Immature natural killer cell (primary cell): ENCODE data around the gene ZBTB11. TPM values are rescaled to one million over a fixed set of nuclear protein-coding genes. Genes with fewer than 3 reads are reported as not detected.
"Not testable (repeated sequence)": the region's sequence is repeated elsewhere in the genome, so short reads cannot be mapped to it uniquely, and the experiment has no call there.

Source experiments
- DNase-seq, 3 donors: peaks; one replicate each; pipeline ENCODE4 v3.0.0; 2022; ENCODE audit warnings: mixed read lengths in 1 of 3
- H3K27ac Mint-ChIP-seq, 6 donors: one replicate each; pipeline ENCODE4 v1.8.0; 2020; ENCODE audit warnings: mixed read lengths in 6 of 6, mild to moderate bottlenecking in 5 of 6, inconsistent platforms in 4 of 6, moderate library complexity in 3 of 6
- H3K27me3 Mint-ChIP-seq, 3 donors: one replicate each; pipeline ENCODE4 v1.8.0; 2020 to 2021; ENCODE audit warnings: low read depth in 3 of 3, mild to moderate bottlenecking in 3 of 3, mixed read lengths in 3 of 3, moderate library complexity in 3 of 3, inconsistent platforms in 1 of 3
- H3K36me3 Mint-ChIP-seq, 3 donors: one replicate each; pipeline ENCODE4 v1.8.0; 2020; ENCODE audit warnings: mixed read lengths in 3 of 3, inconsistent platforms in 2 of 3, mild to moderate bottlenecking in 2 of 3
- H3K4me1 Mint-ChIP-seq, 2 donors: one replicate each; pipeline ENCODE4 v1.8.0; 2020; ENCODE audit warnings: inconsistent platforms in 2 of 2, mild to moderate bottlenecking in 2 of 2, mixed read lengths in 2 of 2, moderate library complexity in 1 of 2
- H3K4me3 Mint-ChIP-seq, 5 donors: one replicate each; pipeline ENCODE4 v1.8.0; 2020; ENCODE audit warnings: mild to moderate bottlenecking in 5 of 5, mixed read lengths in 5 of 5, inconsistent platforms in 3 of 5, moderate library complexity in 3 of 5
- H3K9me3 Mint-ChIP-seq, 6 donors: one replicate each; pipeline ENCODE4 v1.8.0; 2020; ENCODE audit warnings: mild to moderate bottlenecking in 6 of 6, mixed read lengths in 6 of 6, inconsistent platforms in 4 of 6, moderate library complexity in 3 of 6
- polyA plus RNA-seq, 3 donors: library from polyadenylated mRNA; unstranded; fragments of 300-500 nt; fragmentation: Illumina TruSeq; gene quantifications; one replicate each; pipeline ENCODE4 v1.2.3, GENCODE V29; 2021

Gene ZBTB11
- polyA plus RNA-seq, 3 donors from 2014 or later = 6.4 to 19.2 (median 12.5) TPM

DNA sequence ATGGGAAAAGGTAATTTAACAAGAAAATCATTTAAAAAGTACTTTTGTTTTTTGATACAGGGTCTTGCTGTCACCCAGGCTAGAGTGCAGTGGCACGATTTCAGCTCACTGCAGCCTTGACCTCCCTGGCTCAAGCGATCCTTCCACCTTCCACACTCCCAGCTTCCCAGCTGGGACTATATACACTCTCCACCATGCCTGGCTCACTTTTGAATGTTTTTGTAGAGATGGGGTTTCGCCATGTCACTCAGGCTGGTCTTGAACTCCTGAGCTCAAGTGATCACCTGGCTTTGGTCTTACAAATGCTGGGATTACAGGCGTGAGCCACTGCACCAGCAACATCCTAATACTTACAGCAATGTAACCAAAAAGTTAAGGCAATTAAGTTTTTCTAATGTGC lies 3.5 kb upstream of the ZBTB11 start:
- Mint-ChIP-seq H3K4me1 (peaks cover 27 to 38% of the 10 kb centered on the region in 2 donors), H3K27ac (peak overlapping the region in 1 of 6 donors; percentile 31), H3K9me3 (no peaks in the 10 kb centered on the region), H3K4me3 (no peak overlapping the region), H3K36me3 (peaks cover 0 to 28% (median 17%) of the 10 kb centered on the region in 3 donors), H3K27me3 (peaks cover 14 to 23% (median 14%) of the 10 kb centered on the region in 3 donors)
- no peak for DNase-seq

DNA sequence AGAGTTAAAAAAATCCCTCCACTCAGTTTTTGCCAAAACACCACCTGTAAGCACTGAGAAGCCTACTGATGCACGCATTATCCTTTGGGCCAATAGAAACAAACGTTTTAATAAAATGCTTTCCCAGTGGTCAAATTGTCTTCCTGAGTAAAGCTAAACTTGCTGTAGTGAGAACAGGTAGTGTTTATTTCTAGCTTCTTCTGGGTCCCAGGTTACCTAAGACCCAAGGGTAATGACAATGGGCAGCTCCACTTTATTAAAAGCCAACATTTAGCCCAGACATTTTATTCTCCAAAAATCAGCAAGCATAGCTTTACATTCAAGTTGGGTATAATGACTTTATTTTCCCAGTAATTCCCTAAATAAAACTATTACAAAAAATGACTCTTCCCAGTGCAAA lies 1.9 kb upstream of the ZBTB11 start:
- not testable (repeated sequence) for H3K9me3 Mint-ChIP-seq, H3K4me3 Mint-ChIP-seq, H3K27ac Mint-ChIP-seq

DNA sequence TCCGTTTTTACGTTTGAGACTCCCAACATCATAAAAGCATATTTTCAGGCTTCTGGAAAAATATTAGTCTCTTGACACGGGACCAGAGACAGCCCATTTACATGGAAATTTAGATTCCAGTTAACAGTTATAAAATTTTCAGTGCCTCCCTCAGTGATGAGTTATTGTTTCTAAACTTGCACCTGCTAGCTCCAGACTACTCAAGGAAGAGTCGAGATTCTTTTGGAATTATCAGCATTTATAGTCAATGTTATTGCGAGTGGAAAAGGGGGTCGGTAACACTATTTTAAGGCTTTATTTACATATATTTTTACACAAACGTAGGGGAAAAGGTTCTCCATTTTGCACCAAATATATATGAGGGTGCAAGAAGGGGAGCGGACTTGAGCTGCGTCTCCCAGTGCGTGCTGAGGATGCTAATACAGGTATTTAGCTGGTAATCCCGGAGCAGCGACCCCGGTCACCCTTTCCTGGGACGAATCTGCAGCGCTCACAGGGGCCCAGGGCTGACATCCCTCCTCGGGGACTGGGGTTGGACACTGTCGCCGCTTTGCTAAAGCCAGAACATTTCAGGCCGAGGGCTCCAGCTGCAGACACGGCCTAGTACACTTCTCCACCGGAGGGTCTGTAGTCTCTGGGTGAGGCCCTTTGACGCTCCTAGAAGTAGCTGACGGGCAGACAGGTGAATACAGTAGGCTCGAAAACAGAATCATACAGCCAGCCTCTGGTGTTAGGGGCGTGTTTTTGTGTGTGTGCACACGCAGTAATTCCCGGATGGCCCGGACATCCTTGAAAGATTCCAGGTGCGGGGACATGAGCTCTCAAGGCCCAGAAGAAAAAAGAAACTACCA lies 729 bp upstream of the ZBTB11 start:
- Mint-ChIP-seq H3K4me3 (peak overlapping the region; percentile 91 to 99 (median 93)), H3K27ac (peak overlapping the region; percentile 92 to 99 (median 97)), H3K27me3 (peaks cover 9 to 21% (median 12%) of the 10 kb centered on the region in 3 donors), H3K36me3 (peaks cover 0 to 19% (median 9%) of the 10 kb centered on the region in 3 donors), H3K4me1 (peaks cover 38 to 54% of the 10 kb centered on the region in 2 donors), H3K9me3 (no peaks in the 10 kb centered on the region)
- DNase-seq = no peak

More for the DNA sequence above, 1.9 kb upstream of the ZBTB11 start:
- not testable (repeated sequence) for DNase-seq
- Mint-ChIP-seq H3K36me3 (peaks cover 0 to 22% (median 9%) of the 10 kb centered on the region in 3 donors), H3K4me1 (peaks cover 32 to 44% of the 10 kb centered on the region in 2 donors), H3K27me3 (peaks cover 9 to 21% (median 12%) of the 10 kb centered on the region in 3 donors)

GRCh38 chr3:101676216-101676764 lies 642 bp downstream of the ZBTB11 start:
- Mint-ChIP-seq H3K9me3 (no peaks in the 10 kb centered on the region), H3K4me1 (peaks cover 42 to 64% of the 10 kb centered on the region in 2 donors), H3K36me3 (peaks cover 0 to 19% (median 12%) of the 10 kb centered on the region in 3 donors), H3K27me3 (peaks cover 9 to 21% (median 12%) of the 10 kb centered on the region in 3 donors), H3K4me3 (peak overlapping the region; percentile 91 to 99 (median 93)), H3K27ac (peak overlapping the region; percentile 92 to 99 (median 97))
- peak; percentile 96 to 97 (median 97) for DNase-seq

DNA sequence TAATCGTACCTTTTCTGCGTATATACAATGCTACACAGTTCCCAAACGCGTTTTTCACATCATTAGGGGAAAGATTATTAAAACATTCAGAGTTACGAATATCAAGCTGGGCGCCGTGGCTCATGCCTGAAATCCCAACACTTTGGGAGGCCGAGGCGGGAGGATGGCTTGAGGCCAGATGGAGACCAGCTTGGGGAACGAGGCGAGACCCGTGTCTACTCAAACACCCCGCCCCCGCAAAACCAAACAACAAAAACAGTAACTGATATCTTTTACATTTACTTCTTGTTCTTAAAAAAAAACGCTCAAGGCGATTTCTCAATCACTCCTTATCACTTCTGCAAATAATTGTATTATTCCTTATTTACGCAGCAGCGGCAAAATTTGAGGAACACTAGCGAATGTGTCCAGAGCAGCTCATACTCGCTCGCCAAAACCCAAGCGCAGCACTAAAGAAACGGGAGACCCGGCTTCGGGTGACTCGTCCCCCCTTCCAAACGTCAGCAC lies 1.2 kb downstream of the ZBTB11 start:
- peak overlapping the region; percentile 92 to 98 (median 96) for H3K27ac Mint-ChIP-seq
- H3K4me3 Mint-ChIP-seq = peak overlapping the region; percentile 91 to 99 (median 93)
- peaks cover 9 to 21% (median 12%) of the 10 kb centered on the region in 3 donors for H3K27me3 Mint-ChIP-seq
- H3K36me3 Mint-ChIP-seq = peaks cover 0 to 17% (median 10%) of the 10 kb centered on the region in 3 donors
- H3K9me3 Mint-ChIP-seq = no peaks in the 10 kb centered on the region
- DNase-seq = no peak
- H3K4me1 Mint-ChIP-seq = peaks cover 44 to 64% of the 10 kb centered on the region in 2 donors

DNA sequence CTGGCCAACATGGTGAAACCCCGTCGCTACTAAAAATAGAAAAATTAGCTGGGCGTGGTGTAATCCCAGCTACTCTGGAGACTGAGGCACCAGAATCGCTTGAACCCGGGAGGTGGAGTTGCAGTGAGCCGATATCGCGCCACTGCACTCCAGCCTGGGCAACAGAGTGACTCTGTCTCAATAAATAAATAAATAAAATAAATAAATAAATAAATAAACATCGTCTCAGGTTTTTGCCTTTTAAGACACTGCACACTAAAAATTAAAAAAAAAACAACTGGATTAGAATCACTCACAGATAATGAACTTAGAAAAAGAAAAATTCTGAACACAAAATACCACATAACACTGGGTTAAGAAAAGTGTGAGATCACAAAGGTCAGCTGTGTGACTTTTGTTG lies 2.4 kb downstream of the ZBTB11 start:
- H3K4me1 Mint-ChIP-seq = peaks cover 44 to 64% of the 10 kb centered on the region in 2 donors

DNA sequence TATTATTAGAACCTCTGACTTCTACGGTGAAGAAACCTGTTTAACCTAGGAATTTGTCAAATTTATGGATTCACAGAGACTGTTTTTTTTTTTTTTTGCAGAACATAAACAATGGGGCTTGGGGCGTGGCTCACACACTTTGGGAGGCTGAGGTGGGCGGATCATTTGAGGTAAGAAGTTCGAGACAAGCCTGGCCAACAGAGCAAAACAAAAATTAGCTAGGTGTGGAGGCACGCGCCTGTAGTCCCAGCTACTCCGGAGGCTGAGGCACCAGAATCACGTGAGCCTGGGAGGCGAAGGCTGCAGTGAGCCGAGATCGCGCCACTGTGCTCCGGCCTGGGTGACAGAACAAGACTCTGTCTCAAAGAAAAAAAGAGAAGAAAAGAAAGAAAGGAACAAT lies 3.0 kb downstream of the ZBTB11 start:
- Mint-ChIP-seq H3K4me1 (peaks cover 44 to 64% of the 10 kb centered on the region in 2 donors), H3K27ac (peak overlapping the region in 5 of 6 donors; percentile 39 to 77 (median 74))

More for the DNA sequence above, 2.4 kb downstream of the ZBTB11 start:
- Mint-ChIP-seq H3K36me3 (peaks cover 0 to 17% (median 8%) of the 10 kb centered on the region in 3 donors), H3K27me3 (peaks cover 9 to 21% (median 12%) of the 10 kb centered on the region in 3 donors), H3K9me3 (no peaks in the 10 kb centered on the region), H3K27ac (peak overlapping the region; percentile 31 to 98 (median 94)), H3K4me3 (peak overlapping the region; percentile 91 to 99 (median 93))
- no peak for DNase-seq

DNA sequence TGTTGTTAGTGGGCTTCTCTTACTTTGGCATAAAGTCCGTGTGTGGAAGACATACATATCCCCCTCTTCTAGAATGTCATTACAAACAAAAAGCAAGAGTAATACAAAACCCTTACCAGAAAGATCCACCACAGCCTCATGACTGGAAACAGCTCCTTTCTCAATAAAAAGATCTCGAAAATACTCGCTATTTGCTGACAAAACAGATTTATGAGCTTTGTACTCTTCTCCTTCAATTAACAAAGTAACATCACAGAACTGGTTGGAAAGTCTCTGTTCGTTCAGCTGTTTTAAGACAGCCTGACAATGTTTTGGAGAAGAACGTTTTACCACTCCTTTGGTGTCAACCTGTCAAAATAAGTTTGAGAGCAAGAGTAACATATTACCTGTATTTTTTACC lies 5.9 kb downstream of the ZBTB11 start:
- H3K27ac Mint-ChIP-seq = peak overlapping the region in 1 of 6 donors; percentile 24
- peaks cover 2 to 7% (median 2%) of the 10 kb centered on the region in 3 donors for H3K27me3 Mint-ChIP-seq
- H3K4me3 Mint-ChIP-seq = no peak overlapping the region
- no peak for DNase-seq
- peaks cover 30 to 53% of the 10 kb centered on the region in 2 donors for H3K4me1 Mint-ChIP-seq
- peaks cover 9 to 31% (median 15%) of the 10 kb centered on the region in 3 donors for H3K36me3 Mint-ChIP-seq
- no peaks in the 10 kb centered on the region for H3K9me3 Mint-ChIP-seq

More for the DNA sequence above, 3.0 kb downstream of the ZBTB11 start:
- Mint-ChIP-seq H3K9me3 (no peaks in the 10 kb centered on the region), H3K36me3 (peaks cover 0 to 17% (median 8%) of the 10 kb centered on the region in 3 donors), H3K27me3 (peaks cover 9 to 21% (median 12%) of the 10 kb centered on the region in 3 donors), H3K4me3 (peak overlapping the region in 3 of 5 donors; percentile 41 to 56 (median 54))
- DNase-seq = no peak

- Mint-ChIP-seq H3K27ac (no peak overlapping the region), H3K4me3 (no peak overlapping the region), H3K4me1 (peaks cover 7 to 23% of the 10 kb centered on the region in 2 donors), H3K27me3 (no peaks in the 10 kb centered on the region), H3K36me3 (peaks cover 15 to 53% (median 25%) of the 10 kb centered on the region in 3 donors), H3K9me3 (no peaks in the 10 kb centered on the region)
- no peak for DNase-seq
Measured at GRCh38 chr3:101667844-101668243, 9.1 kb downstream of the ZBTB11 start.

GRCh38 chr3:101667331-101667730 lies 9.6 kb downstream of the ZBTB11 start:
- H3K9me3 Mint-ChIP-seq = no peaks in the 10 kb centered on the region
- H3K27ac Mint-ChIP-seq = no peak overlapping the region
- H3K4me1 Mint-ChIP-seq = peaks cover 5 to 18% of the 10 kb centered on the region in 2 donors
- peaks cover 15 to 53% (median 25%) of the 10 kb centered on the region in 3 donors for H3K36me3 Mint-ChIP-seq
- H3K27me3 Mint-ChIP-seq = no peaks in the 10 kb centered on the region
- no peak overlapping the region for H3K4me3 Mint-ChIP-seq
- no peak for DNase-seq

DNA sequence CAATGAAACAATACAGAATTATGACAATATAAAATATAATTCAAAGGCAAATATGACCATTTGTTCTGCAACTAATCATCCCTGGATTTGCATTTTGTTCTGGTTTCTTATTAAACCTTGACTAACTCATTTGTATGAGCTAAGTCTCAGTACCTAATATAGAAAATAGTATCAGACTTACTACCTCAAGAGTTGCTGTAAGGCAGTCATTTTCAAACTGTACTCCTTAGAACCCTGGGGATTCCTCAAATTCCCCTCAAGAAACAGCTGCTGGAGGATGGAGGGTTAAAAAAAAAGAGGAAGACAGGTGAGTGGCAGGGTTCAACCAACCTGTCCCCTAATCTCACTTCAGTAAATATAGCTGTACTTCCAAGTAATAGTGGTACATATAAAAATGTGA lies 11.1 kb downstream of the ZBTB11 start:
- Mint-ChIP-seq H3K27me3 (no peaks in the 10 kb centered on the region), H3K27ac (no peak overlapping the region), H3K4me1 (peaks cover under 1 to 3% of the 10 kb centered on the region in 2 donors), H3K4me3 (no peak overlapping the region), H3K36me3 (peaks cover 15 to 50% (median 23%) of the 10 kb centered on the region in 3 donors), H3K9me3 (no peaks in the 10 kb centered on the region)
- no peak for DNase-seq

GRCh38 chr3:101665357-101665756 lies 11.6 kb downstream of the ZBTB11 start:
- Mint-ChIP-seq H3K36me3 (peaks cover 15 to 53% (median 24%) of the 10 kb centered on the region in 3 donors), H3K4me1 (no peaks in the 10 kb centered on the region), H3K4me3 (no peak overlapping the region), H3K9me3 (no peaks in the 10 kb centered on the region), H3K27ac (no peak overlapping the region), H3K27me3 (no peaks in the 10 kb centered on the region)
- no peak for DNase-seq

GRCh38 chr3:101660714-101661113 lies 16.2 kb downstream of the ZBTB11 start:
- peaks cover 15 to 55% (median 40%) of the 10 kb centered on the region in 3 donors for H3K36me3 Mint-ChIP-seq
- peaks cover 0 to 1% (median 0%) of the 10 kb centered on the region in 3 donors for H3K27me3 Mint-ChIP-seq
- DNase-seq = no peak
- no peaks in the 10 kb centered on the region for H3K9me3 Mint-ChIP-seq
- no peaks in the 10 kb centered on the region for H3K4me1 Mint-ChIP-seq
- H3K27ac Mint-ChIP-seq = peak overlapping the region in 1 of 6 donors; percentile 44
- no peak overlapping the region for H3K4me3 Mint-ChIP-seq
